Upper lobe of right lung (tissue), 1 donor: ENCODE results near the gene DPP4. TPM values are rescaled to one million over a fixed set of nuclear protein-coding genes. Genes with fewer than 3 reads are reported as not detected.

Experiments
- ATAC-seq: fragments of 200-7000 bp; cut with Tn5 transposase; one replicate; pipeline ENCODE4 v1.9.1; 2020; ENCODE audit warnings: mild to moderate bottlenecking, moderate library complexity
- DNase-seq: peaks from one replicate; pipeline ENCODE4 v3.0.0-alpha.2; 2020
- H3K27ac ChIP-seq: fragments of 200-600 bp; one replicate; pipeline ENCODE4 v1.8.0; 2022
- H3K27me3 ChIP-seq: fragments of 200-600 bp; one replicate; pipeline ENCODE4 v1.8.0; 2022; ENCODE audit warnings: mild to moderate bottlenecking
- H3K36me3 ChIP-seq: fragments of 200-600 bp; one replicate; pipeline ENCODE4 v1.8.0; 2022
- H3K4me1 ChIP-seq: fragments of 200-600 bp; one replicate; pipeline ENCODE4 v1.8.0; 2022
- H3K4me3 ChIP-seq: fragments of 200-600 bp; one replicate; pipeline ENCODE4 v1.8.0; 2022; ENCODE audit warnings: mild to moderate bottlenecking
- H3K9me3 ChIP-seq: fragments of 200-600 bp; one replicate; pipeline ENCODE4 v1.8.0; 2022
- CTCF ChIP-seq: fragments of 200-600 bp; IDR thresholded peaks from one replicate; pipeline ENCODE4 v1.8.0; 2022; ENCODE audit warnings: antibody characterized with exemption
- intact Hi-C: fragments of 100-400 bp; cut with DNase I; formaldehyde crosslinking; loops from one replicate; pipeline ENCODE4 v1.11.0; 2022
- total RNA-seq: library from RNA; stranded (reverse); fragmentation: NEBNext Ultra II Directional; extraction: Animal tissue kit (Norgen Biotek cat#: 25700); gene quantifications from one replicate; pipeline ENCODE4 v1.2.1, GENCODE V29; 2021
- donor health status: DM: no; HTN: yes; CAD: no; lungs with severe emphysema.

The DPP4 gene
- total RNA-seq, 1 donor from 2014 or later, result 30.7 TPM

- no peak for TF ChIP-seq CTCF
- Histone ChIP-seq H3K4me3 (no peak overlapping the region), H3K4me1 (no peaks in the 10 kb centered on the region), H3K36me3 (no peaks in the 10 kb centered on the region), H3K27me3 (no peaks in the 10 kb centered on the region), H3K27ac (no peak overlapping the region), H3K9me3 (no peaks in the 10 kb centered on the region)
- intact Hi-C loops, result no loop called here
- DNase-seq (no peak), ATAC-seq (no peak)
Measured at GRCh38 chr2:161999321-161999720, 74.7 kb downstream of the DPP4 start.

- ATAC-seq (no peak), DNase-seq (no peak)
- Histone ChIP-seq H3K27ac (no peak overlapping the region), H3K4me3 (no peak overlapping the region), H3K9me3 (no peaks in the 10 kb centered on the region), H3K36me3 (no peaks in the 10 kb centered on the region), H3K4me1 (no peaks in the 10 kb centered on the region), H3K27me3 (no peaks in the 10 kb centered on the region)
- intact Hi-C loops, result no loop called here
- TF ChIP-seq CTCF, result no peak
Measured at GRCh38 chr2:161998857-161999256, 75.2 kb downstream of the DPP4 start.

- no peak overlapping the region for H3K4me3 ChIP-seq
- ATAC-seq, result no peak
- no peaks in the 10 kb centered on the region for H3K4me1 ChIP-seq
- DNase-seq, result no peak
- no peak overlapping the region for H3K27ac ChIP-seq
- intact Hi-C loops, result no loop called here
- TF ChIP-seq CTCF, result no peak
- H3K27me3 ChIP-seq, result no peaks in the 10 kb centered on the region
- no peaks in the 10 kb centered on the region for H3K9me3 ChIP-seq
- H3K36me3 ChIP-seq, result no peaks in the 10 kb centered on the region
Measured at GRCh38 chr2:161997916-161998471, 76.0 kb downstream of the DPP4 start.

GRCh38 chr2:161995553-161996016 lies 78.4 kb downstream of the DPP4 start:
- H3K27me3 ChIP-seq, result no peaks in the 10 kb centered on the region
- intact Hi-C loops, result no loop called here
- no peak overlapping the region for H3K27ac ChIP-seq
- no peaks in the 10 kb centered on the region for H3K9me3 ChIP-seq
- TF ChIP-seq CTCF, result no peak
- H3K36me3 ChIP-seq, result no peaks in the 10 kb centered on the region
- DNase-seq, result no peak
- no peak for ATAC-seq
- no peaks in the 10 kb centered on the region for H3K4me1 ChIP-seq
- no peak overlapping the region for H3K4me3 ChIP-seq

GRCh38 chr2:161994761-161995520 lies 79.1 kb downstream of the DPP4 start:
- ATAC-seq, result no peak
- H3K36me3 ChIP-seq, result no peaks in the 10 kb centered on the region
- H3K27ac ChIP-seq, result no peak overlapping the region
- intact Hi-C loops, result no loop called here
- no peak overlapping the region for H3K4me3 ChIP-seq
- H3K27me3 ChIP-seq, result no peaks in the 10 kb centered on the region
- DNase-seq, result no peak
- TF ChIP-seq CTCF, result no peak
- no peaks in the 10 kb centered on the region for H3K9me3 ChIP-seq
- no peaks in the 10 kb centered on the region for H3K4me1 ChIP-seq
